Ovary (tissue), 3 donors: Measurements from ENCODE around the gene MYOF.

Experiments used
- CTCF ChIP-seq, 3 donors: fragments of 450-650 bp in 2 of 3; fragments of 200-600 bp in 1 of 3; IDR thresholded peaks; one replicate each; pipeline versions ENCODE4 v1.5.1 to v1.8.0; 2016 to 2022; ENCODE audit warnings: antibody characterized with exemption in 3 of 3, mild to moderate bottlenecking in 1 of 3
- EP300 ChIP-seq: sonication (generic); formaldehyde crosslinking; IDR thresholded peaks from one replicate; pipeline ENCODE4 v1.6.1; 2017; ENCODE audit warnings: antibody characterized with exemption
- POLR2A ChIP-seq: fragments of 450-650 bp; IDR thresholded peaks from one replicate; pipeline ENCODE4 v1.6.1; 2017; ENCODE audit warnings: antibody characterized with exemption, mild to moderate bottlenecking, moderate library complexity
- donor health status: DM: no; HTN: no; CAD: no.

- TF ChIP-seq POLR2A (no peak), CTCF (IDR thresholded peaks at IDR 0.05) (no peak), EP300 (no peak)
Measured at GRCh38 chr10:93277360-93277759, 204.8 kb downstream of the MYOF start.
